Liver (tissue), 9 donors: Measurements from ENCODE around the gene HIVEP3. TPM values are rescaled to one million over a fixed set of nuclear protein-coding genes. Genes with fewer than 3 reads are reported as not detected.

Experiments
- DNase-seq: peaks from one replicate; pipeline ENCODE4 v3.0.0-alpha.2; 2017; ENCODE audit warnings: low spot score
- H3K27ac ChIP-seq, 2 donors: one replicate each; pipeline ENCODE4 v1.7.0; 2013; ENCODE audit warnings: inconsistent platforms in 2 of 2, low read length in 2 of 2, control low read depth in 1 of 2, low read depth in 1 of 2, mild to moderate bottlenecking in 1 of 2
- H3K27me3 ChIP-seq, 4 donors: one replicate each; pipeline versions ENCODE4 v1.6.1 to v1.7.0; 2013; ENCODE audit warnings: low read length in 3 of 4, inconsistent platforms in 1 of 4, mild to moderate bottlenecking in 1 of 4, moderate library complexity in 1 of 4; ENCODE audit not compliant: control insufficient read depth in 4 of 4, insufficient read depth in 4 of 4
- H3K36me3 ChIP-seq, 4 donors: one replicate each; pipeline versions ENCODE4 v1.6.1 to v1.7.0; 2013; ENCODE audit warnings: low read length in 3 of 4, mild to moderate bottlenecking in 3 of 4, low read depth in 1 of 4, moderate library complexity in 1 of 4; ENCODE audit not compliant: control insufficient read depth in 4 of 4, insufficient read depth in 3 of 4
- H3K4me1 ChIP-seq, 4 donors: one replicate each; pipeline versions ENCODE4 v1.6.1 to v1.7.0; 2013; ENCODE audit warnings: low read length in 3 of 4, mild to moderate bottlenecking in 3 of 4, moderate library complexity in 1 of 4; ENCODE audit not compliant: control insufficient read depth in 4 of 4, insufficient read depth in 4 of 4
- H3K4me3 ChIP-seq, 3 donors: one replicate each; pipeline versions ENCODE4 v1.6.1 to v1.7.0; 2013; ENCODE audit warnings: low read length in 3 of 3, control low read depth in 1 of 3, low read depth in 1 of 3, mild to moderate bottlenecking in 1 of 3
- H3K9ac ChIP-seq, 2 donors: one replicate each; pipeline ENCODE4 v1.7.0; 2013; ENCODE audit warnings: low read length in 2 of 2, mild to moderate bottlenecking in 2 of 2, moderate library complexity in 2 of 2, control low read depth in 1 of 2, low read depth in 1 of 2
- H3K9me3 ChIP-seq, 4 donors: one replicate each; pipeline versions ENCODE4 v1.6.1 to v1.7.0; 2013; ENCODE audit warnings: low read length in 3 of 4; ENCODE audit not compliant: control insufficient read depth in 4 of 4
- EGR1 ChIP-seq, 2 donors: IDR thresholded peaks; 2 replicates each; pipeline ENCODE4 v1.6.1; 2016 to 2018; ENCODE audit warnings: antibody characterized with exemption in 2 of 2, low read depth in 2 of 2
- FOXA1 ChIP-seq: IDR thresholded peaks from 2 replicates; pipeline ENCODE4 v1.6.1; 2016; ENCODE audit warnings: antibody characterized with exemption
- FOXA2 ChIP-seq: IDR thresholded peaks from 2 replicates; pipeline ENCODE4 v1.6.1; 2016; ENCODE audit warnings: antibody characterized with exemption
- GABPA ChIP-seq, 2 donors: IDR thresholded peaks in 1 of 2; conservative IDR thresholded peaks in 1 of 2; 2 replicates each; pipeline ENCODE4 v1.6.1; 2016; ENCODE audit warnings: antibody characterized with exemption in 2 of 2, mild to moderate bottlenecking in 1 of 2, moderate library complexity in 1 of 2
- HNF4A ChIP-seq, 2 donors: conservative IDR thresholded peaks; 2 replicates each; pipeline ENCODE4 v1.6.1; 2016; ENCODE audit warnings: antibody characterized with exemption in 2 of 2, mild to moderate bottlenecking in 2 of 2
- HNF4G ChIP-seq: IDR thresholded peaks from 2 replicates; pipeline ENCODE4 v1.6.1; 2016; ENCODE audit warnings: antibody characterized with exemption
- JUND ChIP-seq, 2 donors: IDR thresholded peaks; 2 replicates each; pipeline ENCODE4 v1.6.1; 2016; ENCODE audit warnings: antibody characterized with exemption in 2 of 2
- NR2F2 ChIP-seq: IDR thresholded peaks from 2 replicates; pipeline ENCODE4 v1.6.1; 2016; ENCODE audit warnings: antibody characterized with exemption
- RAD21 ChIP-seq, 2 donors: IDR thresholded peaks; 2 replicates each; pipeline ENCODE4 v1.6.1; 2016; ENCODE audit warnings: antibody characterized with exemption in 2 of 2, mild to moderate bottlenecking in 2 of 2
- RXRA ChIP-seq, 2 donors: IDR thresholded peaks; 2 replicates each; pipeline ENCODE4 v1.6.1; 2017 to 2018; ENCODE audit warnings: antibody characterized with exemption in 2 of 2, mild to moderate bottlenecking in 1 of 2
- SP1 ChIP-seq: IDR thresholded peaks from 2 replicates; pipeline ENCODE4 v1.6.1; 2018; ENCODE audit warnings: antibody characterized with exemption, mild to moderate bottlenecking
- TAF1 ChIP-seq: conservative IDR thresholded peaks from 2 replicates; pipeline ENCODE4 v1.6.1; 2016; ENCODE audit warnings: antibody characterized with exemption, mild to moderate bottlenecking
- YY1 ChIP-seq: IDR thresholded peaks from 2 replicates; pipeline ENCODE4 v1.6.1; 2016; ENCODE audit warnings: antibody characterized with exemption, mild to moderate bottlenecking
- WGBS: extraction: QIAGEN DNeasy Blood & Tissue Kit; methylation state at CpG from one replicate; pipeline ENCODE4 v1.1.7; 2013; 5-methylcytosine and 5-hydroxymethylcytosine counted together
- polyA plus RNA-seq, 2 donors: library from polyadenylated mRNA; stranded (reverse) in 1 of 2; unstranded in 1 of 2; fragments of 200-250 nt in 1 of 2; fragments of >200 nt in 1 of 2; fragmentation: Nextera tagmentation in 1 of 2; extraction: Ambion mirVana in 1 of 2; gene quantifications; one replicate each; pipeline versions ENCODE4 v1.2.1 to v1.2.3, GENCODE V29; 2013 to 2015
- total RNA-seq, 2 donors: library from RNA; depleted of rRNA; stranded (reverse); fragments of >200 nt; gene quantifications; one replicate each; pipeline ENCODE4 v1.2.3, GENCODE V29; 2014
- TF ChIP-seq, protein P1 (sequence below): IDR thresholded peaks from 2 replicates; pipeline ENCODE4 v1.6.1; 2016; ENCODE audit warnings: antibody characterized with exemption, mild to moderate bottlenecking
- TF ChIP-seq, protein P2 (sequence below): IDR thresholded peaks from 2 replicates; pipeline ENCODE4 v1.6.1; 2016; ENCODE audit warnings: antibody characterized with exemption
- TF ChIP-seq, protein P3 (sequence below): fragments of 150-350 bp; IDR thresholded peaks from 2 replicates; pipeline ENCODE4 v1.5.1; 2017; ENCODE audit warnings: improper control_type of control experiment, low read depth, low read length; ENCODE audit not compliant: missing input control
- TF ChIP-seq, protein P4 (sequence below): IDR thresholded peaks from 2 replicates; pipeline ENCODE4 v1.6.1; 2016; ENCODE audit warnings: antibody characterized with exemption
- TF ChIP-seq, protein P5 (sequence below): IDR thresholded peaks from 2 replicates; pipeline ENCODE4 v1.6.1; 2016; ENCODE audit warnings: antibody characterized with exemption
- donor health status: healthy.
- donor health status: healthy.
- donor health status: healthy.
- donor health status: healthy.
- donor health status: healthy.

The HIVEP3 gene
- total and polyA plus RNA-seq, 4 donors = 0.93 to 1.6 (median 1.4) TPM

DNA sequence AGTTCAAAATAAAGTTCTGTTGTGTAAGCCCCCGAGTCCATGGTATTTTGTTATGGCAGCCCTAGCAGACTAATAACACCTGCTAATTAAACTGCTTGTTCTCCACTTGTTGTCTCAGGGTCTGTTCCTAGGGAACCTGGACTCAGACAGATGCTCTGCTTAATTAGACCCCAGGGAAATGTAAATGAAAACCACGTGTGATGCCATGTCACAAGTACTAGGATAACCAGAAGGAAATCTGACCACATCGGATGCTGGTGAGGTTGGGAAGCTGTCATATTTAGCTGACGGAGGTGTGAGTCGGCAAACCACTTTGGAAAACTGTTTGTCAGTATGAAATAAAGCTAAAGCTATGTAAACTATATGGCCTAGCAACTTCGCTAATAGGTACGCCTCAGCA, 453.8 kb downstream of the HIVEP3 start (continued):
- TF ChIP-seq, protein P1, sequence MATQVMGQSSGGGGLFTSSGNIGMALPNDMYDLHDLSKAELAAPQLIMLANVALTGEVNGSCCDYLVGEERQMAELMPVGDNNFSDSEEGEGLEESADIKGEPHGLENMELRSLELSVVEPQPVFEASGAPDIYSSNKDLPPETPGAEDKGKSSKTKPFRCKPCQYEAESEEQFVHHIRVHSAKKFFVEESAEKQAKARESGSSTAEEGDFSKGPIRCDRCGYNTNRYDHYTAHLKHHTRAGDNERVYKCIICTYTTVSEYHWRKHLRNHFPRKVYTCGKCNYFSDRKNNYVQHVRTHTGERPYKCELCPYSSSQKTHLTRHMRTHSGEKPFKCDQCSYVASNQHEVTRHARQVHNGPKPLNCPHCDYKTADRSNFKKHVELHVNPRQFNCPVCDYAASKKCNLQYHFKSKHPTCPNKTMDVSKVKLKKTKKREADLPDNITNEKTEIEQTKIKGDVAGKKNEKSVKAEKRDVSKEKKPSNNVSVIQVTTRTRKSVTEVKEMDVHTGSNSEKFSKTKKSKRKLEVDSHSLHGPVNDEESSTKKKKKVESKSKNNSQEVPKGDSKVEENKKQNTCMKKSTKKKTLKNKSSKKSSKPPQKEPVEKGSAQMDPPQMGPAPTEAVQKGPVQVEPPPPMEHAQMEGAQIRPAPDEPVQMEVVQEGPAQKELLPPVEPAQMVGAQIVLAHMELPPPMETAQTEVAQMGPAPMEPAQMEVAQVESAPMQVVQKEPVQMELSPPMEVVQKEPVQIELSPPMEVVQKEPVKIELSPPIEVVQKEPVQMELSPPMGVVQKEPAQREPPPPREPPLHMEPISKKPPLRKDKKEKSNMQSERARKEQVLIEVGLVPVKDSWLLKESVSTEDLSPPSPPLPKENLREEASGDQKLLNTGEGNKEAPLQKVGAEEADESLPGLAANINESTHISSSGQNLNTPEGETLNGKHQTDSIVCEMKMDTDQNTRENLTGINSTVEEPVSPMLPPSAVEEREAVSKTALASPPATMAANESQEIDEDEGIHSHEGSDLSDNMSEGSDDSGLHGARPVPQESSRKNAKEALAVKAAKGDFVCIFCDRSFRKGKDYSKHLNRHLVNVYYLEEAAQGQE = no peak
- TF ChIP-seq, protein P2, sequence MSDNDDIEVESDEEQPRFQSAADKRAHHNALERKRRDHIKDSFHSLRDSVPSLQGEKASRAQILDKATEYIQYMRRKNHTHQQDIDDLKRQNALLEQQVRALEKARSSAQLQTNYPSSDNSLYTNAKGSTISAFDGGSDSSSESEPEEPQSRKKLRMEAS = no peak

DNA sequence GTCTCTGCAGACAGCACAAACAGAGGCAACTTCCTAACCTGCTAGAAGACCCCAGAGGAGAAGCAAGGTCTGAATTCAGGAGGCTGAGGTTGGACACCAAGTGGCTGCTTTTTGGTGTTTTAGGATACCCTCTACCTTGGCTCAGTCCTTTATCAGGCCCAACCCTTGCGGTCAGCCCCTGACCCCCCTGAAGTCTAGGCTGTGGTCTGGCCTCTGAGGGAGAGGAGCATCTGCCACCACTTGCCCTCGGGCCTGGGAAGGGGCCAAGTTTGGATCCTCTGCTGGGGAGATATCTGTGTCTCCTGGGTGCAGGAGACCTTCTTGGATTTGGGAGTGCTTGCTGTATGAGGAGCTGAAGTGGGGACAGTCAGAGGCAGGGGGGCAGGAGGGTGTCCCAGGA, 455.2 kb downstream of the HIVEP3 start:
- Histone ChIP-seq H3K4me1 (peaks cover 0 to 5% (median 2%) of the 10 kb centered on the region in 4 donors), H3K27ac (no peak overlapping the region), H3K4me3 (no peak overlapping the region), H3K9ac (no peak overlapping the region), H3K27me3 (no peaks in the 10 kb centered on the region), H3K36me3 (no peaks in the 10 kb centered on the region), H3K9me3 (no peaks in the 10 kb centered on the region)
- TF ChIP-seq HNF4A (conservative IDR thresholded peaks at IDR 0.05) = no peak
- no peak for TF ChIP-seq NR2F2
- no peak for TF ChIP-seq TAF1
- no peak for TF ChIP-seq RAD21 (IDR thresholded peaks at IDR 0.05)
- no peak for TF ChIP-seq HNF4G
- TF ChIP-seq, protein P1 = no peak
- no peak for TF ChIP-seq EGR1 (IDR thresholded peaks at IDR 0.05; ENCODE audit: low read depth in 2 of 2)
- TF ChIP-seq, protein P3, sequence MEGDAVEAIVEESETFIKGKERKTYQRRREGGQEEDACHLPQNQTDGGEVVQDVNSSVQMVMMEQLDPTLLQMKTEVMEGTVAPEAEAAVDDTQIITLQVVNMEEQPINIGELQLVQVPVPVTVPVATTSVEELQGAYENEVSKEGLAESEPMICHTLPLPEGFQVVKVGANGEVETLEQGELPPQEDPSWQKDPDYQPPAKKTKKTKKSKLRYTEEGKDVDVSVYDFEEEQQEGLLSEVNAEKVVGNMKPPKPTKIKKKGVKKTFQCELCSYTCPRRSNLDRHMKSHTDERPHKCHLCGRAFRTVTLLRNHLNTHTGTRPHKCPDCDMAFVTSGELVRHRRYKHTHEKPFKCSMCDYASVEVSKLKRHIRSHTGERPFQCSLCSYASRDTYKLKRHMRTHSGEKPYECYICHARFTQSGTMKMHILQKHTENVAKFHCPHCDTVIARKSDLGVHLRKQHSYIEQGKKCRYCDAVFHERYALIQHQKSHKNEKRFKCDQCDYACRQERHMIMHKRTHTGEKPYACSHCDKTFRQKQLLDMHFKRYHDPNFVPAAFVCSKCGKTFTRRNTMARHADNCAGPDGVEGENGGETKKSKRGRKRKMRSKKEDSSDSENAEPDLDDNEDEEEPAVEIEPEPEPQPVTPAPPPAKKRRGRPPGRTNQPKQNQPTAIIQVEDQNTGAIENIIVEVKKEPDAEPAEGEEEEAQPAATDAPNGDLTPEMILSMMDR = no peak
- TF ChIP-seq SP1 = no peak
- no peak for TF ChIP-seq FOXA2
- TF ChIP-seq, protein P2 = no peak
- TF ChIP-seq GABPA (IDR thresholded peaks at IDR 0.05 in 1 of 2, conservative IDR thresholded peaks at IDR 0.05 in 1 of 2) = no peak
- no peak for TF ChIP-seq YY1
- no peak for TF ChIP-seq JUND (IDR thresholded peaks at IDR 0.05)
- TF ChIP-seq FOXA1 = no peak
- TF ChIP-seq, protein P4, sequence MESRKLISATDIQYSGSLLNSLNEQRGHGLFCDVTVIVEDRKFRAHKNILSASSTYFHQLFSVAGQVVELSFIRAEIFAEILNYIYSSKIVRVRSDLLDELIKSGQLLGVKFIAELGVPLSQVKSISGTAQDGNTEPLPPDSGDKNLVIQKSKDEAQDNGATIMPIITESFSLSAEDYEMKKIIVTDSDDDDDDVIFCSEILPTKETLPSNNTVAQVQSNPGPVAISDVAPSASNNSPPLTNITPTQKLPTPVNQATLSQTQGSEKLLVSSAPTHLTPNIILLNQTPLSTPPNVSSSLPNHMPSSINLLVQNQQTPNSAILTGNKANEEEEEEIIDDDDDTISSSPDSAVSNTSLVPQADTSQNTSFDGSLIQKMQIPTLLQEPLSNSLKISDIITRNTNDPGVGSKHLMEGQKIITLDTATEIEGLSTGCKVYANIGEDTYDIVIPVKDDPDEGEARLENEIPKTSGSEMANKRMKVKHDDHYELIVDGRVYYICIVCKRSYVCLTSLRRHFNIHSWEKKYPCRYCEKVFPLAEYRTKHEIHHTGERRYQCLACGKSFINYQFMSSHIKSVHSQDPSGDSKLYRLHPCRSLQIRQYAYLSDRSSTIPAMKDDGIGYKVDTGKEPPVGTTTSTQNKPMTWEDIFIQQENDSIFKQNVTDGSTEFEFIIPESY = no peak
- no peak for TF ChIP-seq RXRA (IDR thresholded peaks at IDR 0.05)
- TF ChIP-seq, protein P5, sequence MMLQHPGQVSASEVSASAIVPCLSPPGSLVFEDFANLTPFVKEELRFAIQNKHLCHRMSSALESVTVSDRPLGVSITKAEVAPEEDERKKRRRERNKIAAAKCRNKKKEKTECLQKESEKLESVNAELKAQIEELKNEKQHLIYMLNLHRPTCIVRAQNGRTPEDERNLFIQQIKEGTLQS = no peak
- no peak for DNase-seq
- WGBS = 92% methylated on average over 2 of the region's 2 CpGs
